ENCODE data around the gene FBN3.

The FBN3 gene

DNA sequence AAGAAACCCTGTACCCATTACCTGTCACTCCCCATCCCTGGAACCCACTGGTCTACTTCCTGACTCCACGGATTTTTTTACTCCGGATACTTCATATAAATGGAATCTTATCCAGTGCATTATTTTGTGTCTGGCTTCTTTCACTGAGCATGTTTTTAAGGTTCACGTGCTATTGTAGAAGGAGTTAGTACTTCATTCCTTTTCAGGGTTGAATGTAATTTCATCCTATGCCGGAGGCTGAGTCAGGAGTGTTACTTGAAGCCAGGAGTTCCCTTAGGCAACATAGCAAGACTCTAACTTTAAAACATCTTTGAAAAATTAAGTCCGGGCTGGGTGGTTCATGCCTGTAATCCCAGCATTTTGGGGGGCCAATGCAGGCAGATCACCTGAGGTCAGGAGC is 126.0 kb downstream of the FBN3 start:
- CTCF ChIA-PET: no interaction called here
- DNase-seq (ENCODE audit: low read depth, low spot score): no peak
- H3K4me3 ChIP-seq (ENCODE audit: low read depth, low read length): no peak overlapping the region
- POLR2A ChIA-PET: no interaction called here
- TF ChIP-seq, protein P1, sequence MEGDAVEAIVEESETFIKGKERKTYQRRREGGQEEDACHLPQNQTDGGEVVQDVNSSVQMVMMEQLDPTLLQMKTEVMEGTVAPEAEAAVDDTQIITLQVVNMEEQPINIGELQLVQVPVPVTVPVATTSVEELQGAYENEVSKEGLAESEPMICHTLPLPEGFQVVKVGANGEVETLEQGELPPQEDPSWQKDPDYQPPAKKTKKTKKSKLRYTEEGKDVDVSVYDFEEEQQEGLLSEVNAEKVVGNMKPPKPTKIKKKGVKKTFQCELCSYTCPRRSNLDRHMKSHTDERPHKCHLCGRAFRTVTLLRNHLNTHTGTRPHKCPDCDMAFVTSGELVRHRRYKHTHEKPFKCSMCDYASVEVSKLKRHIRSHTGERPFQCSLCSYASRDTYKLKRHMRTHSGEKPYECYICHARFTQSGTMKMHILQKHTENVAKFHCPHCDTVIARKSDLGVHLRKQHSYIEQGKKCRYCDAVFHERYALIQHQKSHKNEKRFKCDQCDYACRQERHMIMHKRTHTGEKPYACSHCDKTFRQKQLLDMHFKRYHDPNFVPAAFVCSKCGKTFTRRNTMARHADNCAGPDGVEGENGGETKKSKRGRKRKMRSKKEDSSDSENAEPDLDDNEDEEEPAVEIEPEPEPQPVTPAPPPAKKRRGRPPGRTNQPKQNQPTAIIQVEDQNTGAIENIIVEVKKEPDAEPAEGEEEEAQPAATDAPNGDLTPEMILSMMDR (IDR thresholded peaks at IDR 0.05; ENCODE audit: insufficient read depth, low read length, missing control alignments): no peak

DNA sequence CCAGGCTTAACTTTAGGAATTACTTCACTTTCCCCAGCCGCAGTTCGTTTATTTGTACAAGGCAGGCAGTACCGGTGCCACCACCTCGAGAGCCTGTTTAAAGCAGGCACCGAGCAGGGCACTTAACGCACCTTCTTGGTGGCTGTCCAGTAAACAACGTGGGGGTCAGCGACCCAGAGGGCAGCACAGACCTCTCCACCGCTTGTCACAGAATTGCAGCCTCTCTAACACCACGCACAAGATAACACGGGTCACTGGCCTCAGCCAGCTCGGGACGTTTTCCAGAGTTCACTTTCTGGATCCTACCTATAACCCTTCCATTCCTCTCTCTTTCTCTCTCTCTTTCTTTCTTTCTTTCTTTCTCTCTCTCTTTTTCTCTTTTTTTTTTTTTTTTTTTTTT is 127.1 kb downstream of the FBN3 start:
- H3K4me3 ChIP-seq (ENCODE audit: low read depth, low read length): no peak overlapping the region
- ChIA-PET POLR2A (no interaction called here), CTCF (no interaction called here)
- DNase-seq (ENCODE audit: low read depth, low spot score): no peak
- TF ChIP-seq, protein P1 (IDR thresholded peaks at IDR 0.05; ENCODE audit: insufficient read depth, low read length, missing control alignments): no peak

DNA sequence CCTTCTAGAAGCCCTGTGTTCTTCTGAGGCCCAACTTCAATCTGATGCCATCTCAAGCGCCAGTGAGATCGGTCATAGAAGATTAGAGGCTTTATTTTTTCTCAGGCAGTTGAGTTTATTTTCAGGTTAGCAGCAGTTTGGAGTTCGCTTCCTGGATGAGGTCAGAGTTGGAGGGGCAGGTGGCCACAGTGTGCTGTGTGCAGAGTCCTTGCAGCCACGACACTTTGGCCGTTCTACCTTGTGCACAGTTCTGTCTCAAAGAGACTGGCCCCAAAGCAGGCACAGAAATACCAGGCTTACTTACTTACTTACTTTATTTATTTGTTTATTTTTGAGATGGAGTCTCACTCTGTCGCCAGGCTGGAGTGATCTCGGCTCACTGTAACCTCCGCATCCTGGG is 128.0 kb downstream of the FBN3 start:
- H3K4me3 ChIP-seq (ENCODE audit: low read depth, low read length): no peak overlapping the region
- no peak for DNase-seq (ENCODE audit: low read depth, low spot score)
- TF ChIP-seq, protein P1 (IDR thresholded peaks at IDR 0.05; ENCODE audit: insufficient read depth, low read length, missing control alignments): no peak
- POLR2A ChIA-PET: no interaction called here
- CTCF ChIA-PET: no interaction called here

DNA sequence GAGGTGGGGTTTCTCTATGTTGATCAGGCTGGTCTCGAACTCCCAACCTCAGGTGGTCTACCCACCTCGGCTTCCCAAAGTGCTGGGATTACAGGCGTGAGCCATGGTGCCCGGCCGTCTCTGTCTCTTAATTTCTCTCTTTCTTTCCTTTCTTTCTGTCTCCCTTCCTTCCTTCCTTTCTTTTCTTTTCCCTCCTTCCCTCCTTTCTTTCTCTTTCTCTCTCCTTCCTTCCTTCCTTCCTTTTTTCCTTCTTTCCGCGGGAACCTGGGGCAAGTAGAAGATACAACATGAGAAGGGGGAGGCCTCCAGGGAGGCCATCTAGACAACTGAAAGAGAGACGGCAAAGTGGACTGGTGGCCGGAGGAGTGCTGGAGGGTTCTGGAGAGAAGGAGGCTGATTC is 128.7 kb downstream of the FBN3 start:
- no peak for DNase-seq (ENCODE audit: low read depth, low spot score)
- ChIA-PET POLR2A (no interaction called here), CTCF (no interaction called here)
- H3K4me3 ChIP-seq (ENCODE audit: low read depth, low read length): no peak overlapping the region
- TF ChIP-seq, protein P1 (IDR thresholded peaks at IDR 0.05; ENCODE audit: insufficient read depth, low read length, missing control alignments): no peak

DNA sequence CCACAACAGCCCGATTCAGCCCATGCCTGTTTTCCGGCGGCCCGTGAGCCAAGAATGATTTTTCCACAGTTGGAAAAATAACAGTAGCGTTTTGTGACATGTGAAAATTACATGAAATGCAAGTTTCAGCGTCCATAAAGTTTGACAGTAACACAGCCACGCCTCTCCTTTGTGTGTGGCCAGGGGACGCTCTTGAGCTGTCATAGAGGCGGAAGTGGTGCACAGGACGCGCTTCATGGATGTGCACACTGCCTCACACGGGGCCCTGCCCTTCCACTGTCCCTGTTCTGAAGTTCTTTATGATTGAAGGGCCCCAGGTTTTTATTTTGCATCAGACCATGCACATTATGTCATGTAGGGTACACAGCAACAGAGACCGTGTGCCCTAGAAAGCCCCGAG is 131.6 kb downstream of the FBN3 start:
- ChIA-PET CTCF (no interaction called here), POLR2A (no interaction called here)
- TF ChIP-seq, protein P1 (IDR thresholded peaks at IDR 0.05; ENCODE audit: insufficient read depth, low read length, missing control alignments): no peak
- no peak for DNase-seq (ENCODE audit: low read depth, low spot score)
- H3K4me3 ChIP-seq (ENCODE audit: low read depth, low read length): no peak overlapping the region
